ENCODE results near the gene PHYKPL. TPM values are rescaled to one million over a fixed set of nuclear protein-coding genes. Genes with fewer than 3 reads are reported as not detected.

The PHYKPL gene
- total and polyA plus RNA-seq, 2 donors (not counting 3 experiments of a cell fraction or from before 2014, with no cell fraction given): 71.7 to 81.7 TPM

GRCh38 chr5:178280631-178281030 lies 48.0 kb upstream of the PHYKPL start:
- H2AFZ ChIP-seq (ENCODE audit: low read depth, low read length): no peak overlapping the region
- FAIRE-seq (no peak), DNase-seq (ENCODE audit: low read depth, low spot score) (no peak)
- no peaks in the 10 kb centered on the region for H3K9me1 ChIP-seq (replicated peaks; ENCODE audit: control insufficient read depth, extremely low read depth, insufficient read depth, low read length)
- no peak overlapping the region for H3K4me3 ChIP-seq (replicated peaks in 1 of 3; ENCODE audit: insufficient read depth in 1 of 3, low read depth in 1 of 3, low read length in 3 of 3)
- no peaks in the 10 kb centered on the region for H3K27me3 ChIP-seq (ENCODE audit: control insufficient read depth in 2 of 2, insufficient read depth in 2 of 2, low read length in 2 of 2)
- H3K9ac ChIP-seq (replicated peaks; ENCODE audit: extremely low read depth, insufficient read depth, low read length): no peak overlapping the region
- no peak for TF ChIP-seq EZH2 (IDR thresholded peaks at IDR 0.05; ENCODE audit: borderline replicate concordance, low read depth, low read length, severe bottlenecking)
- TF ChIP-seq MAX (IDR thresholded peaks at IDR 0.05; ENCODE audit: insufficient read depth, insufficient read length): no peak
- TF ChIP-seq JUN (IDR thresholded peaks at IDR 0.05; ENCODE audit: borderline replicate concordance, insufficient read depth, insufficient read length, low read depth): no peak
- TF ChIP-seq FOS (IDR thresholded peaks at IDR 0.05; ENCODE audit: borderline replicate concordance, insufficient read depth, low read length): no peak
- TF ChIP-seq CTCF (IDR thresholded peaks at IDR 0.05; ENCODE audit: extremely low read depth in 1 of 2, insufficient read depth in 1 of 2, low read depth in 1 of 2, low read length in 2 of 2): no peak
- no peak for TF ChIP-seq POLR2AphosphoS5 (IDR thresholded peaks at IDR 0.05; ENCODE audit: insufficient read depth, low read depth, low read length)
- TF ChIP-seq MYC (IDR thresholded peaks at IDR 0.05; ENCODE audit: low read depth, low read length): no peak
- TF ChIP-seq GATA2 (IDR thresholded peaks at IDR 0.05; ENCODE audit: insufficient read depth, insufficient read length, low read depth, low read length): no peak
- TF ChIP-seq POLR2A (IDR thresholded peaks at IDR 0.05; ENCODE audit: low read depth, low read length): no peak
- no peaks in the 10 kb centered on the region for H3K4me1 ChIP-seq (ENCODE audit: control insufficient read depth, extremely low read depth, insufficient read depth, low read length)
- intact Hi-C loops (cut with micrococcal nuclease): loop anchor here (1.0 to 5.0 kb wide), 8 partner anchors 45 to 1214 kb away; partner anchors contain the start of genes COL23A1 and ZNF354A
- POLR2A ChIA-PET: no interaction called here
- H3K27ac ChIP-seq (ENCODE audit: insufficient read depth, low read depth, low read length): no peak overlapping the region
- CTCF ChIA-PET: interaction anchor here (0.6 to 5.6 kb wide), 9 partner anchors 10 to 1388 kb away, joined by 3 to 65 read pairs (median 5); partner anchors contain the start of gene COL23A1
- no peaks in the 10 kb centered on the region for H3K36me3 ChIP-seq (ENCODE audit: control insufficient read depth in 2 of 2, extremely low read depth in 1 of 2, insufficient read depth in 2 of 2, low read length in 2 of 2)
- H4K20me1 ChIP-seq (replicated peaks; ENCODE audit: control insufficient read depth, extremely low read depth, insufficient read depth, low read length): no peaks in the 10 kb centered on the region
- dilution Hi-C loops (cut with MboI; ENCODE audit: extremely low pct_ligation_motif_present, low sequenced_read_pairs): no loop called here
- peaks cover 3% of the 10 kb centered on the region for H3K9me3 ChIP-seq (replicated peaks; ENCODE audit: control insufficient read depth, insufficient read depth, low read length)
- no TSS peak for BruUV-seq (replicated peaks)
- H3K79me2 ChIP-seq (ENCODE audit: control insufficient read depth, insufficient read depth, low read length): no peaks in the 10 kb centered on the region
- H3K4me2 ChIP-seq (ENCODE audit: insufficient read depth, low read length): no peak overlapping the region
